Measurements from ENCODE around the gene MYEF2.

- TF ChIP-seq CTCF (IDR thresholded peaks at IDR 0.05) (no peak), POLR2A (IDR thresholded peaks at IDR 0.05) (no peak)
Measured at GRCh38 chr15:48096355-48096786, 81.7 kb downstream of the MYEF2 start.
